T-helper 17 cell (primary cell): ENCODE data around the gene APOBEC3G. TPM values are rescaled to one million over a fixed set of nuclear protein-coding genes. Genes with fewer than 3 reads are reported as not detected.
A peak's percentile ranks its signal among the peaks of the same experiment; 100 is the strongest.
"Not testable (repeated sequence)": the region's sequence is repeated elsewhere in the genome, so short reads cannot be mapped to it uniquely, and the experiment has no call there.

Experiments
- ATAC-seq: fragments of 150-1000 bp; cut with Tn5 transposase; 2 replicates; pipeline ENCODE4 v1.10.0; 2021; ENCODE audit warnings: mild to moderate bottlenecking, moderate library complexity
- DNase-seq, 3 donors: peaks; one replicate each; pipeline versions ENCODE4 v3.0.0 to v3.0.0-alpha.2; 2020 to 2021
- H3K9me3 ChIP-seq: one replicate; pipeline ENCODE4 v1.7.0; 2013; ENCODE audit warnings: low read length, mild to moderate bottlenecking; ENCODE audit not compliant: control insufficient read depth, poor library complexity, severe bottlenecking
- H3K27ac Mint-ChIP-seq: one replicate; pipeline ENCODE4 v1.8.0; 2022; ENCODE audit warnings: mild to moderate bottlenecking, moderate library complexity, mixed read lengths
- H3K27me3 Mint-ChIP-seq: one replicate; pipeline ENCODE4 v1.8.0; 2022; ENCODE audit warnings: mixed read lengths
- H3K36me3 Mint-ChIP-seq: one replicate; pipeline ENCODE4 v1.8.0; 2022; ENCODE audit warnings: low read depth, mixed read lengths
- H3K4me1 Mint-ChIP-seq: one replicate; pipeline ENCODE4 v1.8.0; 2022; ENCODE audit warnings: mild to moderate bottlenecking, mixed read lengths
- H3K4me3 Mint-ChIP-seq: one replicate; pipeline ENCODE4 v1.8.0; 2022; ENCODE audit warnings: mild to moderate bottlenecking, moderate library complexity, mixed read lengths
- total RNA-seq, 4 donors: library from RNA in 2 of 4; stranded (reverse) in 2 of 4; gene quantifications; one replicate each; pipeline ENCODE4 v1.2.3 and lab custom pipeline; 2022 to 2026

Gene APOBEC3G
- 10 to 100 TPM; 21.5 to 24.6 TPM for total RNA-seq
- total RNA-seq (lab: John Stamatoyannopoulos, UW): 28.3 to 47.2 reads per million in 2 donors

- Mint-ChIP-seq H3K4me1 (peaks cover 21% of the 10 kb centered on the region), H3K4me3 (peak within 1 kb of the TSS; percentile 89), H3K27ac (peak within 1 kb of the TSS; percentile 88)
- peak in 2 of 3 donors; percentile 26 to 37 for DNase-seq
- H3K9me3 ChIP-seq, H3K27me3 Mint-ChIP-seq, H3K36me3 Mint-ChIP-seq: not testable (repeated sequence)
- ATAC-seq: peak; percentile 94
These were observed at the start of gene APOBEC3G for GRCh38 chr22:39077026-39077840. APOBEC3G (plus strand) TSS chr22:39077275; CDS start chr22:39077362, 87 bp downstream.

GRCh38 chr22:39027717-39028116 is 49.4 kb upstream of the APOBEC3G start:
- no peak overlapping the region for H3K27ac Mint-ChIP-seq
- no peaks in the 10 kb centered on the region for H3K27me3 Mint-ChIP-seq
- ATAC-seq (no peak), DNase-seq (no peak)
- no peaks in the 10 kb centered on the region for H3K9me3 ChIP-seq
- no peak overlapping the region for H3K4me3 Mint-ChIP-seq
- H3K36me3 Mint-ChIP-seq: peaks cover 2% of the 10 kb centered on the region
- H3K4me1 Mint-ChIP-seq: peaks cover 23% of the 10 kb centered on the region

- H3K9me3 ChIP-seq: no peaks in the 10 kb centered on the region
- Mint-ChIP-seq H3K4me1 (peaks cover 22% of the 10 kb centered on the region), H3K27me3 (no peaks in the 10 kb centered on the region), H3K36me3 (peaks cover 2% of the 10 kb centered on the region), H3K4me3 (no peak overlapping the region), H3K27ac (no peak overlapping the region)
- ATAC-seq: no peak
- DNase-seq: no peak
These were observed 48.8 kb upstream of the APOBEC3G start for GRCh38 chr22:39028281-39028680.

- no peaks in the 10 kb centered on the region for H3K36me3 Mint-ChIP-seq
- H3K27ac Mint-ChIP-seq: no peak overlapping the region
- H3K4me3 Mint-ChIP-seq: no peak overlapping the region
These were observed 47.8 kb upstream of the APOBEC3G start for GRCh38 chr22:39029227-39029626.

DNA sequence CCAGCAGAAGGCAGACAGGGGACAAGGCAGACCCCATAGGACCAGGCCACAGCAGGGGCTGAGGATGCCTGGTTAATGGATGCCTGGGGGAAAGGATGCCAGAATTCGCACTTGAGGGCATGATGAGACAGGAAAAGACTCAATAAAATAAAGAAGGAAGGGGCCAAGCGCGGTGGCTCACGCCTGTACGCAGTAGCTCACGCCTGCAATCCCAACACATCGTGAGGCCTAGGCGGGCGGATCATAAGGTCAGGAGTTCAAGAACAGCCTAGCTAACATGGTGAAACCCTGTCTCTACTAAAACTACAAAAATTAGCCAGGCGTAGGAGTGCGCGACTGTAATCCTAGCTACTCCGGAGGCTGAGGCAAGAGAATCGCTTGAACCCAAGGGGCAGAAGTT is 46.4 kb upstream of the APOBEC3G start:
- Mint-ChIP-seq H3K4me3 (no peak overlapping the region), H3K27ac (no peak overlapping the region), H3K4me1 (peaks cover 8% of the 10 kb centered on the region), H3K36me3 (no peaks in the 10 kb centered on the region), H3K27me3 (no peaks in the 10 kb centered on the region)
- no peak for ATAC-seq
- no peaks in the 10 kb centered on the region for H3K9me3 ChIP-seq
- no peak for DNase-seq

More at GRCh38 chr22:39029227-39029626, 47.8 kb upstream of the APOBEC3G start:
- no peak for DNase-seq
- ATAC-seq: no peak
- no peaks in the 10 kb centered on the region for H3K9me3 ChIP-seq
- H3K4me1 Mint-ChIP-seq: peaks cover 18% of the 10 kb centered on the region
- H3K27me3 Mint-ChIP-seq: no peaks in the 10 kb centered on the region

DNA sequence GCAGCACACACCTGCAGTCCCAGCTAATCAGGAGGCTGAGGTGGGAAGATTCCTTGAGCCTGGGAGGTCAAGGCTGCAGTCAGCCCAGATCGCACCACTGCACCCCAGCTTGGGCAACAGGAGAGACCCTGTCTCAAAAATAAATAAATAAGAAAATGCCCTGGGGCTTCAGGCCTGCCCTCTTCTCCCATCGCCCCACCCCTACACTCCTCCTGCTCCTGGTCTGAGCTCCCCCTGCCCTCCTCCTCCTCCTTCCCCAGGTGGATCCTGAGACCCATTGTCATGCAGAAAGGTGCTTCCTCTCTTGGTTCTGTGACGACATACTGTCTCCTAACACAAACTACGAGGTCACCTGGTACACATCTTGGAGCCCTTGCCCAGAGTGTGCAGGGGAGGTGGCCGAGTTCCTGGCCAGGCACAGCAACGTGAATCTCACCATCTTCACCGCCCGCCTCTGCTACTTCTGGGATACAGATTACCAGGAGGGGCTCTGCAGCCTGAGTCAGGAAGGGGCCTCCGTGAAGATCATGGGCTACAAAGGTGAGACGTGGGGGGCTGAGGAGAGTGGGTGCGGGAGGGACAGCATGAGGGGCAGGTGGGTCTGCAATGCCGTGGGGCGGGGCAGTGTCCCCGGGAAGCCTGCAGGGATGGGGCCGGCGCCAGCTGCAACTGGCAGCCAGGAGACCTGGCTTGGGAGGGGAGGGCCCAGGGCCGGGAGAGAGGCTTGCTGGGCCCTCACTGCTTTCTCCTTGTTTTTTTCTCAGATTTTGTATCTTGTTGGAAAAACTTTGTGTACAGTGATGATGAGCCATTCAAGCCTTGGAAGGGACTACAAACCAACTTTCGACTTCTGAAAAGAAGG is 45.4 kb upstream of the APOBEC3G start:
- H3K4me3 Mint-ChIP-seq, H3K4me1 Mint-ChIP-seq, ATAC-seq, H3K9me3 ChIP-seq, DNase-seq, H3K27me3 Mint-ChIP-seq, H3K36me3 Mint-ChIP-seq: not testable (repeated sequence)
- peak overlapping the region; percentile 45 for H3K27ac Mint-ChIP-seq

DNA sequence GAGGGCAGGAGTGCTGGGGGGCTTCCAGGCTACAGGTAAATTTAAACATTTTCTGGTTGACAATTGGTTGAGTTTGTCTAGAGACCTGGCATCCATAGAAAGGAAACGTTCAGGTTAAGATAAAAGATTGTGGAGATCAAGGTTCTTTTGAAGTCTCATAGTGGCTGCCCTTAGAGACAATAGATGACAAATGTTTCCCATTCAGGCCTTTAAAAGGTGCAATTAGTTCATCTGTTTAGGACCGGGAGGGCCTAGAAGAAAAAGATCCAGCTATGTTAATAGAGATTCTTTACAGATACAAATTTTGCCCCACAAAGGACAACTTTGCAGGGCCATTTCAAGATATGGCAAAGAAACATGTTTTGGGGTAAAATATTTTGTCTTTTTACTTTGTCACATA is 40.0 kb upstream of the APOBEC3G start:
- H3K27ac Mint-ChIP-seq, H3K27me3 Mint-ChIP-seq, DNase-seq, ATAC-seq, H3K4me3 Mint-ChIP-seq, H3K9me3 ChIP-seq, H3K36me3 Mint-ChIP-seq: not testable (repeated sequence)
- H3K4me1 Mint-ChIP-seq: peaks cover 20% of the 10 kb centered on the region

DNA sequence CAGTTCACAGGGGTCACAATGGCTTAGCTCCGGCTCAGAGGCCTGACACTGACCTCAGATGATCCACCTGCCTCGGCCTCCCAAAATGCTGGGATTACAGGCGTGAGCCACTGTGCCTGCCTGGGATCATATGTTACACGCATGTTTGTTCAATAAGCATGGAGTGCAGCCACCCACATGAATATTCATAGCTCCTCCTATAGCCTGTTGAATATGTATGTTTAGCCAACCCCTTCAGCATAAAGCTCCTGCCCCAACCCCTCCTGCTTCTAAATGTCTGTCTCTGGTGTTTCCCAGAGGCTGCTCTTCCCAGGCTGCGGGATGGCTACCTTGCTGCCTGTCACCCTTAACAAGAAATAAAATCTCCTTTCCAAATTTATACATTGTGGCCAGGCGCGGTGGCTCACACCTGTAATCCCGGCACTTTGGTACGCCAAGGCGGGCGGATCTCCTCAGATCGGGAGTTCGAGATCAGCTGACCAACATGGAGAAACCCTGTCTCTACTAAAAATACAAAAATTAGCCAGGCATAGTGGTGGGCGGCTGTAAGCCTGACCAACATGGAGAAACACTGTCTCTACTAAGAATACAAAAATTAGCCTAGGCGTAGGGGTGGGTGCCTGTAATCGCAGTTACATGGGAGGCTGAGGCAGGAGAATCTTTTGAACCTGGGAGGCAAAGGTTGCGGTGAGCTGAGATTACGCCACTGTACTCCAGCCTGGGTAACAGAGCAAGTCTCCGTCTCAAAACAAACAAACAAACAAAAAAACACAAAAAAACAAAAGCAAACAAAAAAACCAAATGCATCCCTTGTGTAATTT is 37.6 kb upstream of the APOBEC3G start:
- H3K27ac Mint-ChIP-seq: peak overlapping the region; percentile 89
- no peaks in the 10 kb centered on the region for H3K9me3 ChIP-seq
- ATAC-seq: no peak
- DNase-seq: no peak
- peaks cover 22% of the 10 kb centered on the region for H3K4me1 Mint-ChIP-seq
- no peaks in the 10 kb centered on the region for H3K36me3 Mint-ChIP-seq
- peak overlapping the region; percentile 92 for H3K4me3 Mint-ChIP-seq
- no peaks in the 10 kb centered on the region for H3K27me3 Mint-ChIP-seq

DNA sequence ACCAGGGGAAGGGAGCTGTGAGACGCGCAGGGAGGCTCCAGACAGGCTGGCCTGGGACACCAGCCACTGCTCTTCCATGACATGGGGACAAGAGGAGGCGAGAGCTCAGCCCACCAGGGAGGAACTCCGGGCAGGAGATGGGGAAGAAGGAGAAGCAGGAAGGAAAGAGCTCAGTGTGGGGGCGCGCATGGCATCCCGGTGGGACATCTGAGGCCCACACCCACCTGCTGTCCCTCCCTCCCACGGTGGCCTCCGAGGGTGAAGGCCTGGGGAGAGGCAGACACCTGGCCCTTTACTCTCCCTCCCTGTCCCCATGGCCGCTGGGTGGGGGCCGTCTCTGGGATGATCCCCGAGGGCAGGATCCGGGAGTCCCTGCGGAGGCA is 36.9 kb upstream of the APOBEC3G start:
- not testable (repeated sequence) for H3K27me3 Mint-ChIP-seq, ATAC-seq, H3K9me3 ChIP-seq, H3K36me3 Mint-ChIP-seq, DNase-seq
- H3K4me1 Mint-ChIP-seq: peaks cover 26% of the 10 kb centered on the region
- H3K27ac Mint-ChIP-seq: peak overlapping the region; percentile 89
- H3K4me3 Mint-ChIP-seq: peak overlapping the region; percentile 92

GRCh38 chr22:39040538-39041296 is 36.4 kb upstream of the APOBEC3G start, which contains the start of gene APOBEC3F:
APOBEC3F (plus strand) TSS chr22:39040864; CDS start chr22:39040961, 97 bp downstream.
- peak; percentile 95 for ATAC-seq
- not testable (repeated sequence) for H3K27me3 Mint-ChIP-seq, H3K36me3 Mint-ChIP-seq, H3K9me3 ChIP-seq
- DNase-seq: peak; percentile 46 to 56 (median 52)
- peak within 1 kb of the TSS; percentile 93 for H3K27ac Mint-ChIP-seq
- peaks cover 28% of the 10 kb centered on the region for H3K4me1 Mint-ChIP-seq
- H3K4me3 Mint-ChIP-seq: peak within 1 kb of the TSS; percentile 92

DNA sequence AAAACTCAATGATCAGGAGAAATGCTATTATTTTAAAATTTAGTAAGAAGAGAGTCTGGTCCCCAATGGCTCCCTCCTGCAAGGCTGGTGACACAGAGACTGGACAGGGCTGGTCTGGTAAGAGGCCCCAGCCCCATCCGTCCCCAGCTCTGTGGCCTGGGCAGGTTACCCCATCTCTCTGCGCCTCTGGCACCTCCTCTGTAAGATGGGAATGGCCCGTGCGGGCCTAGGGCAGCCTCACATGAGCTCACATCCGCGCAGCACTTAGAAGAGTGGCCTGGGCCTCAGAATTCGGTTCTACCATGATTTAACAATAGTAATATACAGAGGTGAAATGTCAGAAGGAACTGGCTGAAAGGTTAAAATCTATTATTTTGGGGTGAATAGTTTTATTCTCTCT is 35.2 kb upstream of the APOBEC3G start:
- DNase-seq: no peak
- H3K4me3 Mint-ChIP-seq: peak overlapping the region; percentile 92
- ATAC-seq: no peak
- H3K27me3 Mint-ChIP-seq: no peaks in the 10 kb centered on the region
- H3K27ac Mint-ChIP-seq: peak overlapping the region; percentile 93
- H3K4me1 Mint-ChIP-seq: peaks cover 28% of the 10 kb centered on the region
- no peaks in the 10 kb centered on the region for H3K9me3 ChIP-seq
- no peaks in the 10 kb centered on the region for H3K36me3 Mint-ChIP-seq

DNA sequence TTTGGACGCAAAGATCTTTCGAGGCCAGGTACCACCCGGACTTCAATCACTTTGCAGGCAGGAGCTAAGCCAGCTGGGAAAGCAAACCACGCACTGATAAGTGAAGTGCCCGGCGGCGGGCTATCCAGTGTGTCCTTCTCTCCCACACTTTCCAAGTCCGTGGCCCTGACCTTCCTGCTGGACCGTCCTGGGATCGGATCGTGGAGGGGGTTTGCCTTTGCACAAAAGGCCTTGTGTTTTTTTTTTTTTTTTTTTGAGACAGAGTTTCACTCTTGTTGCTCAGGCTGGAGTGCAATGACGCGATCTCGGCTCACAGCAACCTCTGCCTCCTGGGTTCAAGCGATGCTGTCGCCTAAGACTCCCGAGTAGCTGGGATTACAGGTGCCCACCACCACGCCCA is 34.0 kb upstream of the APOBEC3G start:
- H3K36me3 Mint-ChIP-seq, ATAC-seq, H3K9me3 ChIP-seq, H3K27ac Mint-ChIP-seq, H3K4me3 Mint-ChIP-seq, DNase-seq, H3K27me3 Mint-ChIP-seq: not testable (repeated sequence)
- peaks cover 24% of the 10 kb centered on the region for H3K4me1 Mint-ChIP-seq
